NCI-H748 treated with DMSO at 0.1 percent for 48 hours (cell line): ENCODE results near the gene DPEP2NB.
"Not testable (repeated sequence)": the region's sequence is repeated elsewhere in the genome, so short reads cannot be mapped to it uniquely, and the experiment has no call there.

Experiments
- DNase-seq: peaks from one replicate; lab custom pipeline; 2025; lab: John Stamatoyannopoulos, UW

DPEP2NB gene

DNA sequence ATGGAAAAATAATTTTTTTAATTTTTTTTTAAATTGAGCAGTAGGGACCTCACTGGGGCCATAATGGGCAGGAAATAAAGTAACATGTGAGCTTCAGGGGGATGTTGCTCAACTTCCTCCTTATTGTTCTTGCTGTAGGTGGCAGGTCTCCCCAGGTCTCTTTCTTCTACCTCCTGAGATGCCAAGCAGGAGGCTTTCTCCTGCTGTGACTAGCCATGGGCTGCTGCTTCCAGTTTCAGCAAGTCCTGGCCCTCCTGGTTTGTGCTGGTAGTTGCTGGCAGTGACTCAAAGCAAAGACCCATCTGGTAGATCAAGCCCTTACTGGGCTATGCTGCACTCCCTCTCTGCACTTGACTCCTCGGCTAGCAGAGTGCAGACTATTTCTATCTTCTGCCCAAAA lies 2.3 kb downstream of the DPEP2NB start:
- no peak for DNase-seq

DNA sequence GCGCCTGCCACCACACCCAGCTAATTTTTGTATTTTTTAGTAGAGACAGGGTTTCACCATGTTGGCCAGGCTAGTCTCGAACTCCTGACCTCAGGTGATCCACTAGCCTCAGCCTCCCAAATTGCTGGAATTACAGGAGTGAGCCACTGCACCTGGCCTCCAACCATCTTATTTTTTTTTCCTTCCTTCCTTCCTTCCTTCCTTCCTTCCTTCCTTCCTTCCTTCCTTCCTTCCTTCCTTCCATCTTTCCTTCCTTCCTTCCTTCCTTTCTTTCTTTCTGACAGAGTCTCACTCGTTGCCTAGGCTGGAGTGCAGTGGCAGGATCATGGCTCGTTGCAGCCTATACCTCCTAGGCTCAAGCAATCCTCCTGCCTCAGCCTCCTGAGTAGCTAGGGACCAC lies 5.8 kb downstream of the DPEP2NB start:
- not testable (repeated sequence) for DNase-seq

GRCh38 chr16:68009157-68009735 lies 6.5 kb downstream of the DPEP2NB start:
- DNase-seq = no peak

DNA sequence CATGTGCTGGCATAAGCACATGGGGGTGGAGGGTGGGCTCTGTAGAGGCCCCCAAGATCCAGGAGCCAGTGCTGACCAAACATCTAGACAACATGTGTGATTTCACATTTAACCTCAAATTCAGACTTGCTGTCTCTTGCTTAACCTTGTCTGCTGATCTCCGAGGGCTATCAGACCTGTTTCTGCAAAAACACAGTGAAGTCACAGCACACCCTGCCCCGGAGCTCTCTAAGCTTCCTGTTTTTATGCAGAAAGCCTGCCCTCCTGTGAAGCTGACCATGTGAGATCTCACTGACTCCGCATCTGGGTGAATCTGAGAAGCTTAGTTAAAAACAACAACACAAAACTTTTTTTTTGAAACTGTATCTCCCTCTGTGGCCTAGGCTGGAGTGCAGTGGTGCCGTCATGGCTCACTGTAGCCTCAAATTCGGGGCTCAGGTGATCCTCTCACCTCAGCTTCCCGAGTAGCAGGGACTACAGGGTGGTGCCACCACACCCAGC lies 9.9 kb downstream of the DPEP2NB start:
- no peak for DNase-seq

DNA sequence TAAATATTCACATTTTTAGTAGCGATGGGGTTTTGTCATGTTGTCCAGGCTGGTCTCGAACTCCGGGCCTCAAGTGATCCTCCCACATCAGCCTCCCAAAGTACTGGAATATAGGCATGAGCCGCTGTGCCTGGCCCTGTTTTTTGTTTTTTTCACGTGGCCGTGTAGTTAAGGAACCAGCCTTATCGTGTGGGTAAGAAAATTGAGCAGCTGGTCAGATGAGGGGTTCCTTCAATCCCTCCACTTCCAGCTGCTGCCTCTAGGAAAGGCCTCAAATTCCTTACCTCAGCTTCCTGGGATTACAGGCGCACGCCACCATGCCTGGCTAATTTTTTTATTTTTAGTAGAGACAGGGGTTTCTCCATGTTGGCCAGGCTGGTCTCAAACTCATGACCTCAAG lies 10.5 kb downstream of the DPEP2NB start:
- no peak for DNase-seq

- DNase-seq = no peak
Measured at GRCh38 chr16:68003031-68003430, 12.7 kb downstream of the DPEP2NB start.

DNA sequence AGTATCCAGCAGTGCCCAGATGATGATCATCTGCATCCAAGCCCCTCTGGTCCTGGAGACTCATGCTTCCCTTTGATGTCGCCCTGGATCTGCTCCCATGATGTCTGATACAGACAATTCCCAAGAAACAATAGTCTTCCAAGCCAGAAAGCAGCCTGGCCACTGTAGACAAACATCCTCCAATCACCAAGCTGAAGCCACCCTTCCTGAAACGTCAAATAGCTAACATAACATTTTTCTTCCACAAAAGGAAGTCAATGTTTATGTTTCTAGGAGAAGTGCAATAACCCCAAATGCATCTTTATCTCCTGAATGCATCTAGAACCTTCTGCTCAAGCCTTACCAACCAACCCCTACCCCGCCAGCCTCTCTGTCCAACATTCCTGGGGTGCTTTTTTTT lies 15.3 kb downstream of the DPEP2NB start:
- DNase-seq = no peak

GRCh38 chr16:67999985-68000384 lies 15.7 kb downstream of the DPEP2NB start:
- no peak for DNase-seq

GRCh38 chr16:67998779-67999688 lies 16.7 kb downstream of the DPEP2NB start, which contains the start of gene DPEP2:
DPEP2 (minus strand) TSS chr16:67999484; CDS start chr16:67993212, 6,272 bp downstream.
- DNase-seq = not testable (repeated sequence)

- DNase-seq = not testable (repeated sequence)
Measured at GRCh38 chr16:67998231-67998778, 17.4 kb downstream of the DPEP2NB start.

GRCh38 chr16:67996666-67997065 lies 19.0 kb downstream of the DPEP2NB start:
- no peak for DNase-seq

DNA sequence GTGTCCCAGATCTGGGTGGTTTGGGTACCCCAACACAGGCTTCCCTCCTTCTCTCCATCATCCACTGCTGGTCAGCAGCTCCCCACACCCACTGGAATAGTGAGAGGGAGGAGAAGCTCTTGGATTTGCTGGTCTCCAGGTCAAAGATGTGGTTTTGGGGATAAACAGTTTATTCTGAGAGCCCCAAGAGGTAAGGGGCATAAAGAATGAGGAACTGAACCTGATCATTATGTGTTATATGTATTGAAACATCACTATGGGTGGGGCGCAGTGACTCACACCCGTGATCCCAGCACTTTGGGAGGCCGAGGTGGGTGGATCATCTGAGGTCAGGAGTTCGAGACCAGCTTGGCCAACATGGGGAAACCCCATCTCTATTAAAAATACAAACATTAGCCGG lies 20.3 kb downstream of the DPEP2NB start:
- no peak for DNase-seq

- not testable (repeated sequence) for DNase-seq
Measured at GRCh38 chr16:67994040-67994408, 21.7 kb downstream of the DPEP2NB start.

DNA sequence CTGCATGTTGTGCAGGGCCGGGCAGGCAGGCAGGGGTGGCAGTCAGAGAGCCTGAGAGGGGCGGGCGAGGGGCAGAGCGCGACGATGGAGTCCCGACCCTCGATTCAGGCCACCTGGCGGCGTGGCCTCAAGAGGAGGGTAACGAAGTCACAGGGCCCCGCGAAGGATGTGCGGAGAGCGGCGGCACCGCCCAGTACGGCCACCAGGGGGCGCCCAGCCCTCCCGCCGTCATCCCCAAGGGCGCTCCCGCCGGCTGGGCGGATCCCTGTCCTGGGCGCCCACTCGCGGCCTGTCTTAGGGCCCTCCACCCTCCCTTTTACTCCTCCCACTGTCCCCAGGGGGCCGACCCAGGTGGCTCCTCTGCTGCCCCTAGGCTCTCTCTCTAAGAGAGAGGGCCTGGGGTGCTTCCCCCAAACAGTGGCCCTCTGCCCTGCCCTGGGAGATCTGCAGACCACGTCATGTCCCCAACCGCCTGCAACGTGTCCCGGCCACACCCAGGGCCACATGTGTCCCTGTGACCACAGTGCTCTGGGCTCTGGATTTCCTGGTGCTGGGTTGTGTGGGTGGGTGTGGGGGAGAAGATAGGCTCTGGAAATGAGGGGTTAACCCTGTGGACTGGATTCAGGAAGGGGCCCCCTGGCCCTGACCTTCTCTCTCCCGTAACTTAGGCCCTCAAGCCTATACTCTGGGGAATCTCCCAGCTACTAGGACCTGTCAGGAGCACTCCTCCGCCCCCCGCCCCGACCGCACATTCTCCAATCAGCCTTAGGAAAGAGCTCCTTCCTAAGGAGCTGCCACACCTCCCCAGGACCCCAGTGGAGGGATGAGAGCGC lies 22.3 kb downstream of the DPEP2NB start:
- DNase-seq = peak; percentile 7

DNA sequence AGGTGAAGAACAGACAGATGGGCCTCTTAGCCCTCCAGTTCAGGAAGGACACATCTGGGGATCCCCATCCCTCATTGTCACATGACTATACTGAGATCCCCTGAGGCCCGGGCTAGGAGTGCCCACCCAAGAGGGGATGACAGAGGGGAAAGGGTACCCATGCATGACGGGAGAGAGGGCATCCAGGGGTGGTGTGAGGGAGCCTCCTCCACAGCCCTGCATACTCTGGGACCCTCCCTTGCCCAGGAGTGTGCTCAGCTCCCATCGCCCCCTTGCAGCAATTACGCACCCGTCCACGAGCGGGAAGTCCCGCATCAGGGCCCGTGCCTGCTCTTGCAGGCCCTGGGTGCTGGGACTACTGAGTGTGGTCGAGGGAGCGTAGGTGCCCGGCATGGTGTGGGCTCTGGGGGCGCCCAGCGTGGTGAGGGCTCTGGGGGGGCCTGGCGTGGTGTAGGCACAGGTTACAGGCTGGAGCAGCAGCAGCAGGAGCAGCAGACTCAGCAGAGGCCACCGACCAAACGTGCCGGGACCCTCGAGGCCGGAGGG lies 23.0 kb downstream of the DPEP2NB start:
- DNase-seq = no peak

DNA sequence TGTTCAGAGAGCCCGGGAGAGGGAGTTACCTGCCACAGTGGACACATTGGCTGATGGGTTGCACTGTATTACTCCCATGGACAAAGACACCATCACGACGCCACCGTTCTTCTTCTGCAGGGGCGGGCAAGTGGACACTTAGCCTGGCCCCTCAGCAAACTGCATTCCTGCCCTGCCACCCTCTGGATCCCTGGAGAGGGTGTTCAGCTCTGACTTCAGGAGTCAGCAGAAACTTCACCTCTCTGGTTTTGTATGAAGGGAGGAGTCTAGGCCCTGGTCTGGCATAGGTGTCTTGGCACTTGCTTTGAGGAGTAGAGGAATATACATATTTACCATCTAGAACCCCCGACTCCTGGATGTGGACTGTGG lies 25.7 kb downstream of the DPEP2NB start:
- DNase-seq = no peak

- DNase-seq = no peak
Measured at GRCh38 chr16:67989322-67990017, 26.2 kb downstream of the DPEP2NB start.

GRCh38 chr16:67988675-67989074 lies 27.0 kb downstream of the DPEP2NB start:
- DNase-seq = no peak

DNA sequence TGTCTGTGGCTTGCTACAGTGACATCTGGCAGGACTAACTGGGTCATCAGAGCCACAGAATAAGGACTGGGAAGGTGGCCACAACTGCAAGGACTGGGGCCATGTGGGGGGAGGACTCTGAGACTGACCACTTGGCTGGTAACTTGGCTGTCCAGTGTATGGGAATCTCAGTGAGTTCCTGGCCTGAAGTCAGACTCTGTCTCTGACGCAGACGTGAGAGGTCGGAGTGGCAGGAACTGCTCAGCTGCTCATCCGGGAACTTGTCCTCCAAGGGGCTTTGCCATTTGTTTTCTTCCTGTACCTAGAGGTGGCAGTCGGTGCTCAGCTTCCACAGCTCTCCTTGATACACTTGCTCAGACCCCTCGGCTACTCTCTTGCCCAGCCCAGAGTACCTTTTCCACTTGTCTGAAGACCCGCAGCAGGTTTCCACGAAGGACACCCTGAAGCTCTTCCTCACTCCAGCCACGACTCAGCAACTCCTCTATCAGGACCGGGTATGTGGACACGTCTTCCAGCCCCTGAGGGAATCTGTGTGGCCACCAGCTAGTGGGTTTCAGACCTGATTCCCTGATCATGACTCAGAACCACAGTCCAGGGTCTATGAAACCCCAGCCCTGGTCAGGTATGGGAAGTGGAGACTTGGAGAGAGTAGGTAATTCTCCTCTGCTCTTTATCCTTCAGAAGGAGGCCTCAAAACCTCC lies 28.1 kb downstream of the DPEP2NB start:
- DNase-seq = no peak

- no peak for DNase-seq
Measured at GRCh38 chr16:67986949-67987348, 28.8 kb downstream of the DPEP2NB start.
